ENCODE measurements around the gene KRT74. TPM values are rescaled to one million over a fixed set of nuclear protein-coding genes. Genes with fewer than 3 reads are reported as not detected.
A peak's percentile ranks its signal among the peaks of the same experiment; 100 is the strongest.

KRT74 gene
- total RNA-seq, 1 donor from 2014 or later: not detected

- DNase-seq (ENCODE audit: low read depth): no peak
- H3K36me3 ChIP-seq (ENCODE audit: control insufficient read depth, insufficient read depth, low read length): no peaks in the 10 kb centered on the region
- H3K4me3 ChIP-seq (ENCODE audit: low read depth, low read length): no peak overlapping the region
- no peak for TF ChIP-seq CTCF (IDR thresholded peaks at IDR 0.05; ENCODE audit: insufficient read depth, low read length, poor library complexity, severe bottlenecking)
- H3K27me3 ChIP-seq (ENCODE audit: control insufficient read depth, insufficient read depth, low read length): peaks cover 9% of the 10 kb centered on the region
These were observed 5.5 kb downstream of the KRT74 start for GRCh38 chr12:52568111-52568510.

GRCh38 chr12:52566847-52567291, 6.8 kb downstream of the KRT74 start:
- no peak for TF ChIP-seq CTCF (IDR thresholded peaks at IDR 0.05; ENCODE audit: insufficient read depth, low read length, poor library complexity, severe bottlenecking)
- no peak for DNase-seq (ENCODE audit: low read depth)
- H3K4me3 ChIP-seq (ENCODE audit: low read depth, low read length): no peak overlapping the region
- no peaks in the 10 kb centered on the region for H3K36me3 ChIP-seq (ENCODE audit: control insufficient read depth, insufficient read depth, low read length)
- H3K27me3 ChIP-seq (ENCODE audit: control insufficient read depth, insufficient read depth, low read length): peaks cover 10% of the 10 kb centered on the region

GRCh38 chr12:52564582-52564981, 9.1 kb downstream of the KRT74 start:
- no peak for DNase-seq (ENCODE audit: low read depth)
- Histone ChIP-seq H3K36me3 (ENCODE audit: control insufficient read depth, insufficient read depth, low read length) (no peaks in the 10 kb centered on the region), H3K27me3 (ENCODE audit: control insufficient read depth, insufficient read depth, low read length) (peaks cover 11% of the 10 kb centered on the region), H3K4me3 (ENCODE audit: low read depth, low read length) (no peak overlapping the region)
- no peak for TF ChIP-seq CTCF (IDR thresholded peaks at IDR 0.05; ENCODE audit: insufficient read depth, low read length, poor library complexity, severe bottlenecking)

- H3K4me3 ChIP-seq (ENCODE audit: low read depth, low read length): no peak overlapping the region
- peaks cover 13% of the 10 kb centered on the region for H3K27me3 ChIP-seq (ENCODE audit: control insufficient read depth, insufficient read depth, low read length)
- TF ChIP-seq CTCF (IDR thresholded peaks at IDR 0.05; ENCODE audit: insufficient read depth, low read length, poor library complexity, severe bottlenecking): peak; percentile 21
- H3K36me3 ChIP-seq (ENCODE audit: control insufficient read depth, insufficient read depth, low read length): no peaks in the 10 kb centered on the region
- no peak for DNase-seq (ENCODE audit: low read depth)
These were observed 11.7 kb downstream of the KRT74 start for GRCh38 chr12:52561880-52562449.

GRCh38 chr12:52559979-52560378, 13.7 kb downstream of the KRT74 start:
- Histone ChIP-seq H3K27me3 (ENCODE audit: control insufficient read depth, insufficient read depth, low read length) (peaks cover 9% of the 10 kb centered on the region), H3K4me3 (ENCODE audit: low read depth, low read length) (no peak overlapping the region), H3K36me3 (ENCODE audit: control insufficient read depth, insufficient read depth, low read length) (no peaks in the 10 kb centered on the region)
- DNase-seq (ENCODE audit: low read depth): no peak
- no peak for TF ChIP-seq CTCF (IDR thresholded peaks at IDR 0.05; ENCODE audit: insufficient read depth, low read length, poor library complexity, severe bottlenecking)

Data from kidney epithelial cell (primary cell).